NCI-H2107 treated with DMSO at 0.1 percent for 48 hours (cell line): Measurements from ENCODE around the gene TTYH2.

Experiments used
- DNase-seq: peaks from one replicate; lab custom pipeline; 2025; ENCODE audit not compliant: unreplicated experiment; lab: John Stamatoyannopoulos, UW

Gene TTYH2

GRCh38 chr17:74213861-74214391 lies 555 bp downstream of the TTYH2 start:
- DNase-seq, result no peak

DNA sequence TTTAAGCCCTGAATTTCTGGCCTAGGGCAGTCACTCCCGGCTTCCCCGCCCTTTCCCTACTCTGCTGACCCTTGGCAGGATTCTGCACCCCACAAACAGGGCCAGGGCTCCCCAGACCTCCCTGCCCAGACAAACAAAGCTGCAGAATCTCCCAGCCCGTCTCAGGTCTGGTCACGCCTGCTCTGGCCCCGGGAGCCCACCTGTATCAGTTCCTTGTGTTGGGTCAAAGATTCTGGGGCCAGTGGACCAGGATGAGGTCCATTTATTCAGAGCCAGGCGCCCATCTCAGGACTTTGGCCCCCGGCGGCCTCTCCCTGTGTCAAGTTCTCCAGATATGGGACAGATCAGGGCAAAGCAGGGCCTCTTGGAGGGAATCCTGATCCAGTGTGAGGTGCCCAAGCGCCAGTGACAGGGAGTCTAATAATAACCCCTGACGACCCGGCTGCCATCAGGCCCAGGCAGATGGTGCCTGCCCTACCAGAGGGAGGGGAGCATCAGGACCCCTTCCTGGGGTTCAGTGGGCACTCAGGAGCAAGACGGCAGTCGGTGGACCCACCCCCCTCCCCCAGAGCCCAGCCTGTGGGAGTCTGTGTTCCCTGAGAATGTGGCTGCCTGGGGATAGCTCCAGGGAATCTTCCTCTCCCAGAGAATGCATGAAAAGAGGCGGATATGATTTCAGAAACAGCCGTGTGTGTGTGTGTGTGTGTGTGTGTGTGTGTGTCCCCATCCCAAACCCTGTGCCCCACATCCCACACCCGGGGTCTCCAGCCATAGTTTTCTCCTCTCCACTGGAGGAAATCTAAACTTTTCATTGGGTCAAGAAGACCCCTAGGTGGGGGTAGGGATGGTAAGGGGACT lies 1.3 kb downstream of the TTYH2 start:
- DNase-seq, result no peak

DNA sequence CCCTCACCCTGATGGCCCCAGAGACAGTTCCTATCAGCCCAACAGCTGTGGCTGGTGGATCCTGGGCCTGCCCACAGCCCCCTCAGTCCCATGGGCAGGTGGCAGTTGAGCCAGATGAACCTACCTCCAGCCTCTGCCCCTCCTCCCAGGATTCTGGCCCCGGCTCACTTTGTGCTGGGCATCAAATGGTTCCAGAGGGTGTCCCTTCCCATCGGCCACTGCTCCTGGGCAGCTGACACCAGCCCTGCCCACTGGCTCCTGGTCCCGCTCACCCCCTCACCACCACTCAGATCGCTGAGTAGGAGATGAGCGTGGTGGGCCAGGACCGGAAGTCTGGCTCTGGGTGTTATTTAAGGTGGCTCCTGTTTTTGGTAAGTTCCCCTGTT lies 2.0 kb downstream of the TTYH2 start:
- no peak for DNase-seq

DNA sequence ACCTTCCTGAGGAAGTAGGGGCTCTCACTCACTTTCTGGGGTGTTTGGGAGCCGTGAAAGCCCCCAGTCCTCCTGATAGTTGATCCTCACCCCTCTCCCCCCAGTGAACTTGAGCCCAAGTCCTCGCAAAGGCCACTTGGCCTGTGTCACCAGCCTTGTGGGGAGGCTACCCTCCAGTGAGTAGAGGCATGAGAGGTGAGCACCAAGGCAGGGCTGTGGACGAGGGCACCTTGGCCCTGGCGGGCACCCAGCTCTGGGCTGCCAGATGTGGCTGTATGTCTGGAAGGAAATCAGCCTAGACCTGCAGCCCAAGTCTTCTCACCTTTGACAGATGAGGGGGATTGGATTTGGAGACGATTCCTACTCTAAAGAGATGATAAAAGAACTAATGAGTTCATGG lies 3.1 kb downstream of the TTYH2 start:
- DNase-seq, result no peak

GRCh38 chr17:74217037-74217730 lies 3.8 kb downstream of the TTYH2 start:
- no peak for DNase-seq

- no peak for DNase-seq
These were observed 4.5 kb downstream of the TTYH2 start for GRCh38 chr17:74217888-74218287.

- no peak for DNase-seq
These were observed 5.1 kb downstream of the TTYH2 start for GRCh38 chr17:74218436-74218835.

GRCh38 chr17:74219576-74220133 lies 6.3 kb downstream of the TTYH2 start:
- no peak for DNase-seq

DNA sequence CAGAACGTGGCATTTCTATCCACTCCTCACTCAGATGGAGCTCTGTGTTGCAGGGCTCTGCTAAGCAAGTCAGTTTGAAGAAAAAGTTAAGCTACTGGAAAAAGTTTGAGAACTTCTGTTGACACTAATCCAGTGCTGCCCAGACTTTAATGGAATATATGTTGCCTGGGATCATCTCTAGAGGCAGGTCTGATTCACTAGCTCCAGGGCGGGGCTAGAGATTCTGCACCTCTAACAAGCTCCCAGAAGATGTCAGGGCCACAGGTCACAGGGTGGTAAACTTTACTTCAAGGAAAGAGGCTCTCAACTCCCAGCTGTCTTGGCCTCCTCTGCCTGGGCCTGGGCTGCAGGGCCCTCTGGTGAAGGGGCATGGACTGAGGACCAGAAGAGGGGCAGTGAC lies 6.8 kb downstream of the TTYH2 start:
- DNase-seq, result no peak

DNA sequence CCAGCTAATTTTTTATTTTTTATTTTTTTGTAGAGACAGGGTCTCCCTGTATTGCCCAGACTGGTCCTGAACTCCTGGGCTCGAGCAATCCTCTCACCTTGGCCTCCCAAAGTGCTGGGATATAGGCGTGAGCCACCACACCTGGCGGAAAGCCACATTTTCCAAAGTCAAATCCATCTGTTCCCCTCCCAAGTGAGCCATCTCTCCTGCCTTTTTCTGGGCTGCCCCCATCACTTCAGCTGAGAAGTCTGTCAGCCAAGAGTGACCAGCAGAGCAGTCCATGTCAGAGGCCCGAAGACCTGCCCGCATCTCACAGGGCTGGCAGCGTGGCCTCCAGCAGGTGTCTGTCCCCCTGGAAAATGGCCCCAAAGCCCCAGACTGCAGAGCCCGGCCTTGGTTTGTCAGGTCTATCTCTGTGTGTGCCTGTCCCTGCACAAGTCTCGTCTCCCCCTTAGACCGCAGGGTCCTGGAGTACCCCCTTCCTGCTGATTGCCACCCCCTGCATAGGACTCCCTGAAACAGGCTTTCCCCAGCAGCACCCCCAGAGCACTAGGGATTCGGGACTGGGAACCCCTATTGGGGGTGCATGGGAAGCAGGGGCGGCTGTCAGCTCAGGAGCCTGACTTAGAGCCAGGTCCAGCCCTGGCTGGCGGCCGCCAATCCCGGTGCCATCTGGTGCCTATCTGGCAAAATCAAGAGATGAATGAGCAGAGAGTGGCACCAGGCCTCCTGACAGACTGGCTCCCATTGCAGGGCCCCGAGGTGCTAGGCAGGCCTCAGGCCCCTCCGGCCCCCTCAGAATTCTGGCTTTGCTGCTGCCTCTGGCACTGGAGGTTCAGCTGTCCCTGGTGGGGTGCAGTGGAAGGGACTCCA lies 7.8 kb downstream of the TTYH2 start:
- DNase-seq, result no peak

DNA sequence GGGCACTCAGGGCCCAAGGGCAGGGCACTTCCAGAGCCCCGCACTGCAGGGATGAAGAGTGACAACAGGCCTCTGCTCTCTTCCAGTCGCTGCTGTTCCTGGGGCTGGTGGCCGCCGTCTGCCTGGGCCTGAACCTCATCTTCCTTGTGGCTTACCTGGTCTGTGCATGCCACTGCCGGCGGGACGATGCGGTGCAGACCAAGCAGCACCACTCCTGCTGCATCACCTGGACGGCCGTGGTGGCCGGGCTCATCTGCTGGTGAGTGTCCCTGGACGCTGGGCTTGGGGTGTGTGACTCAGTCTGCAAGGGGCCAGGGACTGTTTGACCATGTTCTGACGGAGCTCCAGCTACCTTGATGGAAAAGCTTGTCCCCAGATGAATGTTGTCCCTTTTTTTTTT lies 9.0 kb downstream of the TTYH2 start:
- no peak for DNase-seq

DNA sequence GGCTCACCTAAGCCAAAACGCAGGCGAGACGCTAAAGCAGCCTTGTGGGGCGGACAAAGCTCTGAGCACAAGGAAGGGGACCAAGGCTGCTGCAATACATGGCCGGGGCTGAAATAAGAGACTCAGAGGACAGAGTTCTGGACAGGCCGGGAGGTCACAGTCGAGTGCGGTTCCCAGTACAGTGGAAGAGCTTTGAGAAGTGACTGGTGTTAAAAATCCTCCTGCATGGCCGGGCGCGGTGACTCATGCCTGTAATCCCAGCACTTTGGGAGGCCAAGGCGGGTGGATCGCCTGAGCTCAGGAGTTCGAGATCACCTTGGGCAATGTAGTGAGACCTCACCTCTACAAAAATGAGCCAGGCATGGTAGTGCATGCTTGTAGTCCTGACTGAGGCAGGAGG lies 10.5 kb downstream of the TTYH2 start:
- no peak for DNase-seq

GRCh38 chr17:74224959-74225725 lies 11.8 kb downstream of the TTYH2 start:
- no peak for DNase-seq

DNA sequence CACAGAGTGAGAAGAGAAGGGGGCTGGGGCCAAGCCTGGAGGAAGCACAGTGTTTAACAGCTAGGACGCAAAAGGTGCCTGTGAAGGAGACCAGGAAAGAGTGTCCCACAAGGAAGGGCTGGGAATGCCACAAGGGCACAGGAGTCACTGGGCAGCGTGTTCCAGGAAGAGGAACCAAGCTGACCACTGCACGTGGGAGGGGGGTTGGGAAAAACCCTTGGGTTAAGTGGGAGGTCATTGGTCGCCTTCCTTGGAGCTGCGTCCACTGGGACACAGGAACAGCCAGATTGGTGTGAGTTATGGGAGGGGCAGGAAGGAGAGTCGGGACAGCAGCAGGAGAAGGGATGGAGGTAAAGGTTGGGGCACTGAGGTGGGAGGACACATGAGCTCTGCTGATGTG lies 12.9 kb downstream of the TTYH2 start:
- no peak for DNase-seq

DNA sequence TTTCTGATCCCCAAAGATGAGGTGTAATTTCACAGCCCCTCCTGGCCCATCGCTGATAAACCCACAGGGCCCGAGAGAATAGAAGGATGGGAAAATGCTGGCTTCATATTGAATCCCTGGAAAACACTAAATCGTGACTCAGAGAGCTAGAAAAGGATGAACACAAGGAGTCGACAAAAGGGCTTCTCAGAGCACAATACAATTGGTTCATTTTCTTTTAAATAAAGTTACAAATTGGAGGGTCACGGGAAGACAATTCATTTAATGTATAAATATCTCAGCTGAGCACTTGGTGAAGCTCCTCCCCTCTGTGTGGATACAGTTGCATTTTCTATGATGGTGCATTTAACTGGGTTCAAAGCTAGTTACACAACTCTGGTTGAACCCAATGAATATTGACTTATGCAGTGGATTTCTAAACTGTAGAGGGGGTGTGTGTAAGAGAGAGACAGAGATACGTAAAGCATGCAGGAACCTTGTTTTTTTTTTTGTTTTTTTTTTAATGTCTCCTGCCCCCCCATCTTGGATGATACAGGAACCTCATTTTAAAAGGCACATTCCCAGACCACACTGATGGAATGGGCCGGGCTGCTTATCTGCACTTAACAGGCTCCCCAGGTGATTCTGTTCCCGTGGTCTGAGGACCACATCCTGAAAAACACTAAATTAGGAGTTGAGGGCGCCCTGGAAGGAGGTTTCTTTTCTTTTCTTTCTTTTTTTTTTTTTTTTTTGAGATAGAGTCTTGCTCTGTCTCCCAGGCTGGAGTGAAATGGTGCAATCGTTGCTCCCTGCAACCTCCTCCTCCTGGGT lies 14.1 kb downstream of the TTYH2 start:
- DNase-seq, result no peak

DNA sequence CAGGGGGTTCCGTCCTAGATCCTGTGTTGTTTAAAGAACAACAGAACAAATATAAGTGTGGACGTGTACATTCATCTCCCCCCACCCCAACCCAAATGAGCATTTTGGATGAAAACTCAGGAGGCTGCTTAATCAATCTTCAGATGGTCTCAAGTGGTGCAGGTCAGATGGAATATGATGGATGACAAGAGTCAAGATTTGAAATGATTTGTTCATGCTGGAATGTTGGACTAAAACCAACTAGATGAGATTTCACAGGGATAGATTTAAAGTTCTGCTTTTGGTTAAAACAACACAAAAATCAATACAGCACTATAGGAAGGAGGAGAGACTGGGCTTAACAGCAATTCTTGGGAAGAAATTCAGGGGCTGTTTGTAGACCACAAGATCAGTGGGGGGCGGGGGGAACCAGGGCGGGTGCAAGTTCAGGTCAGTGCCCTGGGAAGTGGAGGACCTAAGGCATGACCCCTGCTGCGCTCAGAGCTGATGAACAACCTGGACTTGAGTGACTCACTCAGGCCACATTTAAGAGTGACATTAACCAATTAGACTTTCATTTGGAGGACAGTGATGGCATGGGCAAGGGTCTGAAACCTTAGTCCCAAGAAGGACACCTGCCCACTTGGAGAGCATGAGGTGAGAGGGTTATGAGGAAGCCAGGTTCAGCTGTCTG lies 15.1 kb downstream of the TTYH2 start:
- DNase-seq, result no peak

DNA sequence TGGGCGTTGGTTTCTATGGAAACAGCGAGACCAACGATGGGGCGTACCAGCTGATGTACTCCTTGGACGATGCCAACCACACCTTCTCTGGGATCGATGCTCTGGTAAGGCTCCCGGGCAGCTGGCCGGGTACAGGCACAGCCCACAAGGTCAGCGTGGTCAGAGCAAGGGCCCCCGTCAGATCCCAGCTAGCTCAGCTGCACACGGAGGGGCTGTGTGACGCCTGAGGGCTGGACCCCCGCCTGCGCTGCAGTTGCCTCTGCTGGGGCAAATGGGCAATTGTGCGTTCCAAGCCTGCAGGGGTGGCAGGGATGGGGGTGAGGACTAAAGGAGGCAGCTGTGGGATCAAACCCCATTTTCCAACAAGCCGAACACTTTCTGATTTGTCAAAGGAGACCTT lies 17.5 kb downstream of the TTYH2 start:
- DNase-seq, result no peak

- no peak for DNase-seq
These were observed 18.8 kb downstream of the TTYH2 start for GRCh38 chr17:74231928-74232907.
